Upper lobe of left lung (tissue), 4 donors: ENCODE data around the gene CTTN.

Source experiments
- CTCF ChIP-seq, 6 experiments: fragments of 450-650 bp in 4 of 6; fragments of 200-600 bp in 2 of 6; sonication (generic) in 2 of 6; IDR thresholded peaks; one replicate each; pipeline ENCODE4 v1.5.1; 2016 to 2019; ENCODE audit warnings: antibody characterized with exemption in 6 of 6
- EP300 ChIP-seq, 4 donors: sonication (generic); formaldehyde crosslinking; IDR thresholded peaks; one replicate each; pipeline ENCODE4 v1.5.1; 2017; ENCODE audit warnings: antibody characterized with exemption in 4 of 4, control low read depth in 2 of 4
- POLR2A ChIP-seq, 4 donors: fragments of 450-650 bp; IDR thresholded peaks; one replicate each; pipeline ENCODE4 v1.5.1; 2016 to 2017; ENCODE audit warnings: antibody characterized with exemption in 4 of 4, mild to moderate bottlenecking in 2 of 4
- POLR2AphosphoS5 ChIP-seq, 2 donors: sonication (generic); formaldehyde crosslinking; IDR thresholded peaks; one replicate each; pipeline ENCODE4 v1.5.1; 2017; ENCODE audit warnings: antibody characterized with exemption in 2 of 2

- TF ChIP-seq EP300 (IDR thresholded peaks at IDR 0.05) (no peak), POLR2A (IDR thresholded peaks at IDR 0.05) (no peak), CTCF (IDR thresholded peaks at IDR 0.05) (no peak), POLR2AphosphoS5 (IDR thresholded peaks at IDR 0.05) (no peak)
Observed at GRCh38 chr11:70423523-70424505, 25.5 kb downstream of the CTTN start.
